ENCODE data around the gene IGSF23. TPM values are rescaled to one million over a fixed set of nuclear protein-coding genes. Genes with fewer than 3 reads are reported as not detected.

The IGSF23 gene, protein sequence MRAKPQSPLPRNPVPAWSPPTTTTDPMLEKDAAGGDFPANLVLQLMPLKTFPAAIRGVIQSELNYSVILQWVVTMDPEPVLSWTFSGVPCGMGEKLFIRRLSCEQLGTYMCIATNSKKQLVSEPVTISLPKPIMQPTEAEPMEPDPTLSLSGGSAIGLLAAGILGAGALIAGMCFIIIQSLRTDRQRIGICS
- polyA plus RNA-seq, result not detected

GRCh38 chr19:44613295-44614178, at the start of gene IGSF23:
IGSF23 (plus strand) TSS chr19:44613563; CDS start chr19:44613646, 83 bp downstream.
- no peaks in the 10 kb centered on the region for H3K9me3 ChIP-seq (ENCODE audit: control insufficient read depth in 2 of 2, insufficient read depth in 1 of 2, low read depth in 1 of 2, low read length in 1 of 2)
- 75 to 85% methylated on average over 25 of the region's 25 CpGs for WGBS, 2 donors
- H3K4me1 ChIP-seq (ENCODE audit: control insufficient read depth in 2 of 2, insufficient read depth in 2 of 2, low read length in 1 of 2), result no peaks in the 10 kb centered on the region
- no peak within 1 kb of the TSS for H3K27ac ChIP-seq (ENCODE audit: low read depth in 2 of 2, low read length in 1 of 2)
- H3K4me3 ChIP-seq (ENCODE audit: low read depth in 1 of 2, low read length in 2 of 2), result no peak within 1 kb of the TSS
- H3K27me3 ChIP-seq (ENCODE audit: control insufficient read depth in 1 of 2, insufficient read depth in 2 of 2, low read length in 2 of 2), result no peaks in the 10 kb centered on the region
- no peaks in the 10 kb centered on the region for H3K36me3 ChIP-seq (ENCODE audit: control insufficient read depth in 2 of 2, insufficient read depth in 2 of 2, low read length in 1 of 2)

- no peaks in the 10 kb centered on the region for H3K9me3 ChIP-seq (ENCODE audit: control insufficient read depth in 2 of 2, insufficient read depth in 1 of 2, low read depth in 1 of 2, low read length in 1 of 2)
- no peak overlapping the region for H3K4me3 ChIP-seq (ENCODE audit: low read depth in 1 of 2, low read length in 2 of 2)
- WGBS, 2 donors, result 43 to 54% methylated on average over 5 of the region's 5 CpGs
- H3K27me3 ChIP-seq (ENCODE audit: control insufficient read depth in 1 of 2, insufficient read depth in 2 of 2, low read length in 2 of 2), result no peaks in the 10 kb centered on the region
- H3K27ac ChIP-seq (ENCODE audit: low read depth in 2 of 2, low read length in 1 of 2), result no peak overlapping the region
- H3K4me1 ChIP-seq (ENCODE audit: control insufficient read depth in 2 of 2, insufficient read depth in 2 of 2, low read length in 1 of 2), result no peaks in the 10 kb centered on the region
- H3K36me3 ChIP-seq (ENCODE audit: control insufficient read depth in 2 of 2, insufficient read depth in 2 of 2, low read length in 1 of 2), result no peaks in the 10 kb centered on the region
Measured at GRCh38 chr19:44566984-44567383, 46.4 kb upstream of the IGSF23 start.

GRCh38 chr19:44567745-44568144, 45.6 kb upstream of the IGSF23 start:
- Histone ChIP-seq H3K9me3 (ENCODE audit: control insufficient read depth in 2 of 2, insufficient read depth in 1 of 2, low read depth in 1 of 2, low read length in 1 of 2) (no peaks in the 10 kb centered on the region), H3K36me3 (ENCODE audit: control insufficient read depth in 2 of 2, insufficient read depth in 2 of 2, low read length in 1 of 2) (no peaks in the 10 kb centered on the region), H3K4me1 (ENCODE audit: control insufficient read depth in 2 of 2, insufficient read depth in 2 of 2, low read length in 1 of 2) (no peaks in the 10 kb centered on the region), H3K4me3 (ENCODE audit: low read depth in 1 of 2, low read length in 2 of 2) (no peak overlapping the region), H3K27me3 (ENCODE audit: control insufficient read depth in 1 of 2, insufficient read depth in 2 of 2, low read length in 2 of 2) (no peaks in the 10 kb centered on the region), H3K27ac (ENCODE audit: low read depth in 2 of 2, low read length in 1 of 2) (no peak overlapping the region)
- WGBS, 2 donors, result 71 to 74% methylated on average over 2 of the region's 2 CpGs

DNA sequence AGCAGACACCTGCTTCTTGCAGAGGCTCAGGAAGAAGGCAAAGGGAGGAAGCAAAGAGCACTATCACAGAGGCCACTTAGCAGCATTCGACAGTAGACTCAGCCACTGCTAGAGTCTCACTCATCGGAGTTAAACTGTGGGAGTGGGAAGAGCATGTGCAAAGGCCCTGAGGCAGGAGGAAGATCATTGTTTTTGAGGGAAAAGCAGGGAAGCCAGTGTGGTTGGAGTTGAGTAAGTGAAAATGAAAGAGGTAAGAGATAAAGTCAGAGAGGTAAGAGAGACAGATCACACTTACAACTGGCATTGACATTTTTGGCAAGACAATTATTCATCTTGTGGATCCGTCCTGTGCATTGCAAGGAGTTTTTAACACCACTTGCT, 42.8 kb upstream of the IGSF23 start:
- no peaks in the 10 kb centered on the region for H3K36me3 ChIP-seq (ENCODE audit: control insufficient read depth in 2 of 2, insufficient read depth in 2 of 2, low read length in 1 of 2)
- H3K27me3 ChIP-seq (ENCODE audit: control insufficient read depth in 1 of 2, insufficient read depth in 2 of 2, low read length in 2 of 2), result no peaks in the 10 kb centered on the region
- H3K4me3 ChIP-seq (ENCODE audit: low read depth in 1 of 2, low read length in 2 of 2), result no peak overlapping the region
- WGBS, 2 donors, result 45 to 47% methylated on average over 3 of the region's 3 CpGs
- H3K9me3 ChIP-seq (ENCODE audit: control insufficient read depth in 2 of 2, insufficient read depth in 1 of 2, low read depth in 1 of 2, low read length in 1 of 2), result no peaks in the 10 kb centered on the region
- no peaks in the 10 kb centered on the region for H3K4me1 ChIP-seq (ENCODE audit: control insufficient read depth in 2 of 2, insufficient read depth in 2 of 2, low read length in 1 of 2)
- no peak overlapping the region for H3K27ac ChIP-seq (ENCODE audit: low read depth in 2 of 2, low read length in 1 of 2)

GRCh38 chr19:44570984-44571684, 42.2 kb upstream of the IGSF23 start:
- no peaks in the 10 kb centered on the region for H3K36me3 ChIP-seq (ENCODE audit: control insufficient read depth in 2 of 2, insufficient read depth in 2 of 2, low read length in 1 of 2)
- WGBS, 2 donors, result 42 to 50% methylated on average over 13 of the region's 13 CpGs
- no peak overlapping the region for H3K27ac ChIP-seq (ENCODE audit: low read depth in 2 of 2, low read length in 1 of 2)
- H3K4me1 ChIP-seq (ENCODE audit: control insufficient read depth in 2 of 2, insufficient read depth in 2 of 2, low read length in 1 of 2), result no peaks in the 10 kb centered on the region
- H3K4me3 ChIP-seq (ENCODE audit: low read depth in 1 of 2, low read length in 2 of 2), result no peak overlapping the region
- no peaks in the 10 kb centered on the region for H3K9me3 ChIP-seq (ENCODE audit: control insufficient read depth in 2 of 2, insufficient read depth in 1 of 2, low read depth in 1 of 2, low read length in 1 of 2)
- H3K27me3 ChIP-seq (ENCODE audit: control insufficient read depth in 1 of 2, insufficient read depth in 2 of 2, low read length in 2 of 2), result no peaks in the 10 kb centered on the region

DNA sequence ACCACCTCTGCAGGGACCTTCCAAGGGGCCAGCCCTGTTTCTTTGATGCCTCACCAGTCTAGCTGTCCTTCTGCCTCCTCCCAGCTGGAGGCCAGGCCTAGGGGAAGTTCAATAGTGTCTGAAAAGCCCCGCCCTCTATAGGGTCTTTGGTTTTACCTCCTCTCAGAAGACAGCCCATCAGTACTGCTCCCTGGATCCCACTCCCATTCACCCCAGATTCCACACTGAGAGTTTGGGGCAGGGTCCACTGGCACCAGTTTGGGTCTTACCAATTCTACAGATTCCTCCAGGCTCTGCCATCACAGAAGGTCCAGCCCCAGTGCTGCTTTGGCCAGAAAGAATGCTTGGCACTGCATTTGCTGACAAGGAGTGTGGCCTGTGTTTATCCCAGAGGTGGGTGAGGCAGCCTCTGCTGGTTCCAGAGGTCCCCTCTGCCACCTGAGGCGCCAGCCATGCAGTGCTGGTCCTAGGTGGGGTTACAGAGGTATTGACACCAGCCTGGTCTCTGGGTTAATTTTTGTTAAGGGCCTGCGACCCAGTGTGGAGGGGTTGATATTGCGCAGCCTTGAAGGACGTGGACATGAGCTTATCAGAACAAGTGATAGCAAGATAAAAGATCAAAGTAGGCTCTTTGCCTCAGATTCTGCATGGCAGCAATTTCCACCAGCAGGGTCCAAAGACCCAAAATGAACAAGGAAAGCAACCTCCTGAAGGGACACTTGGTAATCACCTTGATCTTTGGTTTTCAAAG, 41.4 kb upstream of the IGSF23 start:
- Histone ChIP-seq H3K27me3 (ENCODE audit: control insufficient read depth in 1 of 2, insufficient read depth in 2 of 2, low read length in 2 of 2) (no peaks in the 10 kb centered on the region), H3K9me3 (ENCODE audit: control insufficient read depth in 2 of 2, insufficient read depth in 1 of 2, low read depth in 1 of 2, low read length in 1 of 2) (no peaks in the 10 kb centered on the region), H3K4me1 (ENCODE audit: control insufficient read depth in 2 of 2, insufficient read depth in 2 of 2, low read length in 1 of 2) (no peaks in the 10 kb centered on the region), H3K27ac (ENCODE audit: low read depth in 2 of 2, low read length in 1 of 2) (no peak overlapping the region), H3K36me3 (ENCODE audit: control insufficient read depth in 2 of 2, insufficient read depth in 2 of 2, low read length in 1 of 2) (no peaks in the 10 kb centered on the region), H3K4me3 (ENCODE audit: low read depth in 1 of 2, low read length in 2 of 2) (no peak overlapping the region)
- 77 to 83% methylated on average over 5 of the region's 5 CpGs for WGBS, 2 donors

DNA sequence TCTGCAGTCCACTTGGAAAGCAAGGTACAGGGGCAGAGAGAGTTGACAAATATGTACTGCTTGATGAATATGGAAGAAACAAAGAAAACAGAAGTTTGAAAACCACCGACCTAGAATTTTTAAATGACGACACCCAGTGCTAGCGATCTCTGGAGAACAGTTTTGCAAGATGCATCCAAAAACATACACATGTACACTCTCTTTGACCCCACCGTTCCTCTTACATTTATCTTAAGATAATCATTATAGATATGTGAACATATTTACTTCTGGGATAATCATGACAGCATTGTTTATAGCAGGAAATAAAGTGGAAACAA, 40.8 kb upstream of the IGSF23 start:
- Histone ChIP-seq H3K27me3 (ENCODE audit: control insufficient read depth in 1 of 2, insufficient read depth in 2 of 2, low read length in 2 of 2) (no peaks in the 10 kb centered on the region), H3K27ac (ENCODE audit: low read depth in 2 of 2, low read length in 1 of 2) (no peak overlapping the region), H3K9me3 (ENCODE audit: control insufficient read depth in 2 of 2, insufficient read depth in 1 of 2, low read depth in 1 of 2, low read length in 1 of 2) (no peaks in the 10 kb centered on the region), H3K4me1 (ENCODE audit: control insufficient read depth in 2 of 2, insufficient read depth in 2 of 2, low read length in 1 of 2) (no peaks in the 10 kb centered on the region), H3K36me3 (ENCODE audit: control insufficient read depth in 2 of 2, insufficient read depth in 2 of 2, low read length in 1 of 2) (no peaks in the 10 kb centered on the region), H3K4me3 (ENCODE audit: low read depth in 1 of 2, low read length in 2 of 2) (no peak overlapping the region)
- WGBS, 2 donors, result 57 to 65% methylated on average over 4 of the region's 4 CpGs

DNA sequence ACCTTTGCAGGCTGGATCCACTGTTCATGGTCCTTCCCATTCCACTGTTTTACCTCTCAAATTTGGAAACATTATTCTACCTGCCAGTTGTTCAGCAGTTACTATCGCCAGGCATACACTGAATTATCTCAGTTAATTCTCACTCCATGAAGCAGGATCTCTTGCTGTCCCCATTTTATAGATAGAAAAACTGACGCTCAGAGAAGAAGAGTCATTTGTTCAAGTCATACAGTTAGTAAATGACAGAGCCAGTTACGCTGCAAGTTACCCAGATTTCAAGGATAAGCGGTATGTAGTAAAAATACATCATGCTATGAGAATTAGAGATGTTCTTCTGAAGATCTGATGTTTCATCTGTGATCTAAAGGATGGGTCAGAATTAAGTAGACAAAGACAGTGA, 40.2 kb upstream of the IGSF23 start:
- WGBS, 2 donors, result 88 to 92% methylated on average over 4 of the region's 4 CpGs
- H3K36me3 ChIP-seq (ENCODE audit: control insufficient read depth in 2 of 2, insufficient read depth in 2 of 2, low read length in 1 of 2), result no peaks in the 10 kb centered on the region
- no peak overlapping the region for H3K27ac ChIP-seq (ENCODE audit: low read depth in 2 of 2, low read length in 1 of 2)
- H3K4me3 ChIP-seq (ENCODE audit: low read depth in 1 of 2, low read length in 2 of 2), result no peak overlapping the region
- no peaks in the 10 kb centered on the region for H3K9me3 ChIP-seq (ENCODE audit: control insufficient read depth in 2 of 2, insufficient read depth in 1 of 2, low read depth in 1 of 2, low read length in 1 of 2)
- H3K27me3 ChIP-seq (ENCODE audit: control insufficient read depth in 1 of 2, insufficient read depth in 2 of 2, low read length in 2 of 2), result no peaks in the 10 kb centered on the region
- H3K4me1 ChIP-seq (ENCODE audit: control insufficient read depth in 2 of 2, insufficient read depth in 2 of 2, low read length in 1 of 2), result no peaks in the 10 kb centered on the region

- Histone ChIP-seq H3K27ac (ENCODE audit: low read depth in 2 of 2, low read length in 1 of 2) (no peak overlapping the region), H3K4me3 (ENCODE audit: low read depth in 1 of 2, low read length in 2 of 2) (no peak overlapping the region), H3K9me3 (ENCODE audit: control insufficient read depth in 2 of 2, insufficient read depth in 1 of 2, low read depth in 1 of 2, low read length in 1 of 2) (no peaks in the 10 kb centered on the region), H3K27me3 (ENCODE audit: control insufficient read depth in 1 of 2, insufficient read depth in 2 of 2, low read length in 2 of 2) (no peaks in the 10 kb centered on the region), H3K4me1 (ENCODE audit: control insufficient read depth in 2 of 2, insufficient read depth in 2 of 2, low read length in 1 of 2) (no peaks in the 10 kb centered on the region), H3K36me3 (ENCODE audit: control insufficient read depth in 2 of 2, insufficient read depth in 2 of 2, low read length in 1 of 2) (no peaks in the 10 kb centered on the region)
- WGBS, 2 donors, result 67 to 68% methylated on average over 4 of the region's 4 CpGs
Measured at GRCh38 chr19:44573627-44574026, 39.7 kb upstream of the IGSF23 start.
